ENCODE measurements around the gene IFNL3. TPM values are rescaled to one million over a fixed set of nuclear protein-coding genes. Genes with fewer than 3 reads are reported as not detected.

Gene IFNL3
- total RNA-seq, 1 experiment from 2014 or later = not detected

GRCh38 chr19:39253374-39254149 is 8.8 kb upstream of the IFNL3 start:
- POLR2A ChIA-PET (ENCODE audit: low non-redundant PET) = no interaction called here
- no peak for TF ChIP-seq EZH2 (IDR thresholded peaks at IDR 0.05; ENCODE audit: borderline replicate concordance, low read depth, low read length, poor library complexity, severe bottlenecking)
- TF ChIP-seq, protein P1, sequence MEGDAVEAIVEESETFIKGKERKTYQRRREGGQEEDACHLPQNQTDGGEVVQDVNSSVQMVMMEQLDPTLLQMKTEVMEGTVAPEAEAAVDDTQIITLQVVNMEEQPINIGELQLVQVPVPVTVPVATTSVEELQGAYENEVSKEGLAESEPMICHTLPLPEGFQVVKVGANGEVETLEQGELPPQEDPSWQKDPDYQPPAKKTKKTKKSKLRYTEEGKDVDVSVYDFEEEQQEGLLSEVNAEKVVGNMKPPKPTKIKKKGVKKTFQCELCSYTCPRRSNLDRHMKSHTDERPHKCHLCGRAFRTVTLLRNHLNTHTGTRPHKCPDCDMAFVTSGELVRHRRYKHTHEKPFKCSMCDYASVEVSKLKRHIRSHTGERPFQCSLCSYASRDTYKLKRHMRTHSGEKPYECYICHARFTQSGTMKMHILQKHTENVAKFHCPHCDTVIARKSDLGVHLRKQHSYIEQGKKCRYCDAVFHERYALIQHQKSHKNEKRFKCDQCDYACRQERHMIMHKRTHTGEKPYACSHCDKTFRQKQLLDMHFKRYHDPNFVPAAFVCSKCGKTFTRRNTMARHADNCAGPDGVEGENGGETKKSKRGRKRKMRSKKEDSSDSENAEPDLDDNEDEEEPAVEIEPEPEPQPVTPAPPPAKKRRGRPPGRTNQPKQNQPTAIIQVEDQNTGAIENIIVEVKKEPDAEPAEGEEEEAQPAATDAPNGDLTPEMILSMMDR (conservative IDR thresholded peaks at IDR 0.05; ENCODE audit: low read depth, low read length) = no peak

DNA sequence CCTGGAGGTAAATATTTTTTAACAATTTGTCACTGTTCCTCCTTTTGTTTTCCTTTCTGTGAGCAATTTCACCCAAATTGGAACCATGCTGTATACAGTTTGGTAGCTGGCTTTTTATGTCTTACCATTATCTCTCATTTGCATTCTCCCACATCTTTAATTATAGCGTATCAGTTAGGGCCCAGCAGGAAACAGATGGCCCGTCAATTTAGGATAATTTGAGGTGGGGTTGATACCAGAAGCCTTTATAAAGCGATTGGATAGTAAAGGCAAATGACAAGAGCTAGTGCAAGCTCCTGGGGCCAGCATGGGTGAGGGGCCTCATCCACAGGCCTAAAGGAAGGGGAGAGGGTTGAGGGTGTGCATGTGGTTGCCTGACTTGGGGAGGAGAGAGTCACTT is 7.7 kb upstream of the IFNL3 start:
- ChIA-PET POLR2A (ENCODE audit: low non-redundant PET) (no interaction called here), CTCF (no interaction called here)
- Histone ChIP-seq H3K4me1 (ENCODE audit: insufficient read depth, low read length, poor library complexity, severe bottlenecking) (no peaks in the 10 kb centered on the region), H3K27me3 (replicated peaks; ENCODE audit: insufficient read depth, low read depth, low read length, poor library complexity) (peaks cover 38% of the 10 kb centered on the region), H3K9me3 (ENCODE audit: low read depth, low read length, poor library complexity, severe bottlenecking) (no peaks in the 10 kb centered on the region), H3K4me3 (ENCODE audit: low read depth, low read length, poor library complexity, severe bottlenecking) (no peak overlapping the region), H3K36me3 (ENCODE audit: insufficient read depth, low read length, poor library complexity, severe bottlenecking) (no peaks in the 10 kb centered on the region), H3K27ac (ENCODE audit: low read depth, low read length, poor library complexity, severe bottlenecking) (no peak overlapping the region)
- intact Hi-C loops (cut with micrococcal nuclease; ENCODE audit: unreplicated experiment) = no loop called here
- no peak for TF ChIP-seq EZH2 (IDR thresholded peaks at IDR 0.05; ENCODE audit: borderline replicate concordance, low read depth, low read length, poor library complexity, severe bottlenecking)
- TF ChIP-seq, protein P1 (conservative IDR thresholded peaks at IDR 0.05; ENCODE audit: low read depth, low read length) = no peak
- no TSS peak for BruUV-seq (replicated peaks)
- DNase-seq (ENCODE audit: low spot score) = no peak

More at GRCh38 chr19:39253374-39254149, 8.8 kb upstream of the IFNL3 start:
- H3K36me3 ChIP-seq (ENCODE audit: insufficient read depth, low read length, poor library complexity, severe bottlenecking) = no peaks in the 10 kb centered on the region
- intact Hi-C loops (cut with micrococcal nuclease; ENCODE audit: unreplicated experiment) = no loop called here
- CTCF ChIA-PET = no interaction called here
- H3K27me3 ChIP-seq (replicated peaks; ENCODE audit: insufficient read depth, low read depth, low read length, poor library complexity) = peaks cover 27% of the 10 kb centered on the region
- H3K9me3 ChIP-seq (ENCODE audit: low read depth, low read length, poor library complexity, severe bottlenecking) = no peaks in the 10 kb centered on the region
- no peak for DNase-seq (ENCODE audit: low spot score)
- no TSS peak for BruUV-seq (replicated peaks)
- H3K4me1 ChIP-seq (ENCODE audit: insufficient read depth, low read length, poor library complexity, severe bottlenecking) = no peaks in the 10 kb centered on the region
- no peak overlapping the region for H3K4me3 ChIP-seq (ENCODE audit: low read depth, low read length, poor library complexity, severe bottlenecking)
- H3K27ac ChIP-seq (ENCODE audit: low read depth, low read length, poor library complexity, severe bottlenecking) = no peak overlapping the region

- no peak overlapping the region for H3K4me3 ChIP-seq (ENCODE audit: low read depth, low read length, poor library complexity, severe bottlenecking)
- intact Hi-C loops (cut with micrococcal nuclease; ENCODE audit: unreplicated experiment) = no loop called here
- H3K27me3 ChIP-seq (replicated peaks; ENCODE audit: insufficient read depth, low read depth, low read length, poor library complexity) = peaks cover 44% of the 10 kb centered on the region
- CTCF ChIA-PET = no interaction called here
- H3K9me3 ChIP-seq (ENCODE audit: low read depth, low read length, poor library complexity, severe bottlenecking) = no peaks in the 10 kb centered on the region
- H3K27ac ChIP-seq (ENCODE audit: low read depth, low read length, poor library complexity, severe bottlenecking) = no peak overlapping the region
- H3K4me1 ChIP-seq (ENCODE audit: insufficient read depth, low read length, poor library complexity, severe bottlenecking) = no peaks in the 10 kb centered on the region
- POLR2A ChIA-PET (ENCODE audit: low non-redundant PET) = no interaction called here
- BruUV-seq (replicated peaks) = no TSS peak
- TF ChIP-seq, protein P1 (conservative IDR thresholded peaks at IDR 0.05; ENCODE audit: low read depth, low read length) = no peak
- TF ChIP-seq EZH2 (IDR thresholded peaks at IDR 0.05; ENCODE audit: borderline replicate concordance, low read depth, low read length, poor library complexity, severe bottlenecking) = no peak
- no peaks in the 10 kb centered on the region for H3K36me3 ChIP-seq (ENCODE audit: insufficient read depth, low read length, poor library complexity, severe bottlenecking)
- no peak for DNase-seq (ENCODE audit: low spot score)
These were observed 7.0 kb upstream of the IFNL3 start for GRCh38 chr19:39251846-39252245.
